Stimulated activated CD4-positive, alpha-beta T cell treated with anti-CD3 and anti-CD28 coated beads, Interleukin-1b, Interleukin-23, amount 100 ng/mL, for 4 hours (primary cell): ENCODE data around the gene PPP1R12B.

ENCODE experiments used
- DNase-seq, 2 donors: peaks; one replicate each; pipeline ENCODE4 v3.0.0-alpha.2; 2020; ENCODE audit warnings: low read depth in 2 of 2

PPP1R12B gene, protein sequence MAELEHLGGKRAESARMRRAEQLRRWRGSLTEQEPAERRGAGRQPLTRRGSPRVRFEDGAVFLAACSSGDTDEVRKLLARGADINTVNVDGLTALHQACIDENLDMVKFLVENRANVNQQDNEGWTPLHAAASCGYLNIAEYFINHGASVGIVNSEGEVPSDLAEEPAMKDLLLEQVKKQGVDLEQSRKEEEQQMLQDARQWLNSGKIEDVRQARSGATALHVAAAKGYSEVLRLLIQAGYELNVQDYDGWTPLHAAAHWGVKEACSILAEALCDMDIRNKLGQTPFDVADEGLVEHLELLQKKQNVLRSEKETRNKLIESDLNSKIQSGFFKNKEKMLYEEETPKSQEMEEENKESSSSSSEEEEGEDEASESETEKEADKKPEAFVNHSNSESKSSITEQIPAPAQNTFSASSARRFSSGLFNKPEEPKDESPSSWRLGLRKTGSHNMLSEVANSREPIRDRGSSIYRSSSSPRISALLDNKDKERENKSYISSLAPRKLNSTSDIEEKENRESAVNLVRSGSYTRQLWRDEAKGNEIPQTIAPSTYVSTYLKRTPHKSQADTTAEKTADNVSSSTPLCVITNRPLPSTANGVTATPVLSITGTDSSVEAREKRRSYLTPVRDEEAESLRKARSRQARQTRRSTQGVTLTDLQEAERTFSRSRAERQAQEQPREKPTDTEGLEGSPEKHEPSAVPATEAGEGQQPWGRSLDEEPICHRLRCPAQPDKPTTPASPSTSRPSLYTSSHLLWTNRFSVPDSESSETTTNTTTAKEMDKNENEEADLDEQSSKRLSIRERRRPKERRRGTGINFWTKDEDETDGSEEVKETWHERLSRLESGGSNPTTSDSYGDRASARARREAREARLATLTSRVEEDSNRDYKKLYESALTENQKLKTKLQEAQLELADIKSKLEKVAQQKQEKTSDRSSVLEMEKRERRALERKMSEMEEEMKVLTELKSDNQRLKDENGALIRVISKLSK

DNA sequence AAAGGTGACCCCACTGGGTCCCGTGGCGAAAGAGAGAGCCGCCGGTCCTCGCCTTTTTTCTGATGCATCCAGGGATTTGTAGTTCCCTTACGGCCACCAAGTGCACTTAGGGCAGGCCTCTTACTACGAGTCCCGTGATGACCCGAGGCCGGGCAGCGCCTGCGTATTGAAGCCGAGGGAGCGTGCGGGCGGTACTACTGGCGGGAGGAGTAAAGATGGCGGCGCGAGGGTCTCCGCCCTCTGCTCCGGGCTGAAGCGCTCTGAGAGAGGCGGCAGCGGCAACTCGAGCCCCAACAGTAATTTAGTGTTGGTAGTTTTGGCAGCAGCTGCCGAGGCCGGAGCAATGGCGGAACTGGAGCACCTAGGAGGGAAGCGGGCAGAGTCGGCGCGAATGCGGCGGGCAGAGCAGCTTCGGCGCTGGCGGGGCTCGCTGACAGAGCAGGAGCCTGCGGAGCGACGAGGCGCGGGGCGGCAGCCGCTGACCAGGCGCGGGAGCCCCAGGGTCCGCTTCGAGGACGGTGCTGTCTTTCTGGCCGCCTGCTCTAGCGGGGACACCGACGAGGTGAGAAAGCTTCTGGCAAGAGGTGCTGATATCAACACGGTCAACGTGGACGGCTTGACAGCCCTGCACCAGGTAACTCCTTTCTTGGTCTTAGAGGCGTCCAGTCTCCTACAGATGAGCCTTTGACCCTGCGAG lies at the start of gene PPP1R12B:
TSS of gene PPP1R12B (plus strand) at position 191 of the 697 bp plus-strand sequence. CDS start at position 344, 153 bp downstream.
- DNase-seq: peak; percentile 88

DNA sequence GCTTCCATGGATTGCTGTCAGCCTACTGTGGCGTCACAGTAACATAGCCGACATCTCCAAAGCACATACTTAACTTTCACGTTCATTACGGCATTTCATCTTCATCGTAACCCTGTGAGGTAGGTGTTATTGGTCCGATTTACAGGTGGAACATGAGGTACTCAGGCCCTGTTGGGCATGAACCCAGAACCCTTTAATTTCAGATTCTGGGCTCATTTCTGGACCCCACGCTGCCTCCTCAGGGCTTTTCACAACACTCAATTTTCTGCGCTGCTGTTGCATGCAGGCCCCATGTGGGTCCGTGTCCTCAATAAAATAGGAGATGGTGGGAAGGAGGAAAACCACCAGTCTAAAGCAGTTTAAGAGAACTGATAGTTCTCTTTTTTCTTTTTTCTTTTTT lies 46.3 kb upstream of the PPP1R12B start:
- no peak for DNase-seq

DNA sequence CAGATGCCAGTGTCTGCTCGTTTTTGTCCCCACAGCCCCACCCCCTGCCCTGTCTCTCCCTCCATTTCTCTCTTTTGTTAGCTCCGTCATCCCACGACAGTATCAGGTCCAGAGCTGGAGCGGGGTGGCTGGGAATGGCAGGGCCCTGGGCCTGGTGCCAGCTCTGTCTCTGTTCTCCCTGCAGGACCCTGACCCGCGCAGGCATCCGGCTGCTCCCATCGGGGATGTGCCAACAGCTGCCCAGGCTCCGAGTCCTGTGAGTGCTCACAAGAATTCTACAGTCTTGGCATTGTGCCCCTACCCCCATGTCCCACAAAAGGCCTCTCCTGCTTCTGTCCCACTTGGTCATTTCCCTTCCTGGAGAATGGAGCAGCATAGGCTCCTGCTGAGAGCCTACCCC lies 44.1 kb upstream of the PPP1R12B start:
- DNase-seq: no peak

DNA sequence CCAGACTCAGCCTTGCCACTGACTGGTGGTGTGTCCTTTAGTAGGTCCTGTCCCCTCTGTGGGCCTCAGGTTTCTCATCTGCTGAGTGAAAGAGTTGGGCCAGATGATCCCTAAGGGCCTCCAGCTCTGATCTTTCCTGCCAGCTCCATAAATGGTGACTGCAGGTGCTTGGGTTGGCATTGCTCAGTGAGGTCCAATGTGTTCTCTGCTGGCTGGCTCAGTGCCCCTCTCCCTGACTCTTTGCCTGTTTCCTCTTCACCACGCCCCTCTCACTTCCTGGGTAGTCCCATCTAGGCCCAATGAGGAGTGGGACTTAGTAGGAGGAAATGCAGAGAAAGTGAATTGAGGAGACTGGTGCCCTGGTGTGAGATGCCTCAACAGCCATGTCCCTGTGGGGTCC lies 43.3 kb upstream of the PPP1R12B start:
- DNase-seq: no peak

DNA sequence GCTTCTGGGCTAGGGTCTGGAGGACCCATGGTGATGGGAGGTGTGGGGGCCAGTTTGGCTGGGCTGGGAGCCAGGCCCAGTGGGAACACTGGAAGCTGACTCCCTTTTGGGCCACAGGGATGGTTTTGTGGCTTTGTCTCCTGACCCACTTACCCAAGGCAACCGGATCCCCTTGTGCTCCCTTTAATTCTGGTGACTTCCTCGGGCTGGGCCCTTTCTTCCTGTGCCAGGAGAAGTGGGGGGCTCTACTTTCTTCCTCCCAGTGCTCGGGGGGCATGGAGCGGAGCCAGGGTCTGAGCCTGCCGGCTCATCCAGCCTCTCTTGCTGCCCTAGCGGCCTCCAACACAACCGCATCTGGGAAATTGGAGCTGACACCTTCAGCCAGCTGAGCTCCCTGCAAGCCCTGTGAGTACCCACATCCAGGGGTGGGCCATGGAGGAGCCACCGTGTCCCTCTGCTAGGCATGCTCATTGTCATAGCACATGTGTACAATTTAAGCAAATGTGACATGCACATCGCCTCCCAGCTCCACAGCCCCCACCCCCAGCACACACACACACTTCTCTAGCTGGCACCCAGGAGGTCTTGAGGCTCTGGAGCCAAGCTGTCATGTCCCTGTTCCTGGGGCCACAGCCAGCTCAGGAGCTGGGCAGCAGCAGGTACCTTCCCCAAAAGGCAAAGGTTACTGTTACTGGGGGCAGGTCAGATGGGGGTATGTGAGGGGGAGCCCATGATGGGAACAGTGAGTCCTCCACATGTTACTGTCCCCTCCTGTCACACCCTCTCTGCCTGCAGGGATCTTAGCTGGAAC lies 41.8 kb upstream of the PPP1R12B start:
- no peak for DNase-seq

DNA sequence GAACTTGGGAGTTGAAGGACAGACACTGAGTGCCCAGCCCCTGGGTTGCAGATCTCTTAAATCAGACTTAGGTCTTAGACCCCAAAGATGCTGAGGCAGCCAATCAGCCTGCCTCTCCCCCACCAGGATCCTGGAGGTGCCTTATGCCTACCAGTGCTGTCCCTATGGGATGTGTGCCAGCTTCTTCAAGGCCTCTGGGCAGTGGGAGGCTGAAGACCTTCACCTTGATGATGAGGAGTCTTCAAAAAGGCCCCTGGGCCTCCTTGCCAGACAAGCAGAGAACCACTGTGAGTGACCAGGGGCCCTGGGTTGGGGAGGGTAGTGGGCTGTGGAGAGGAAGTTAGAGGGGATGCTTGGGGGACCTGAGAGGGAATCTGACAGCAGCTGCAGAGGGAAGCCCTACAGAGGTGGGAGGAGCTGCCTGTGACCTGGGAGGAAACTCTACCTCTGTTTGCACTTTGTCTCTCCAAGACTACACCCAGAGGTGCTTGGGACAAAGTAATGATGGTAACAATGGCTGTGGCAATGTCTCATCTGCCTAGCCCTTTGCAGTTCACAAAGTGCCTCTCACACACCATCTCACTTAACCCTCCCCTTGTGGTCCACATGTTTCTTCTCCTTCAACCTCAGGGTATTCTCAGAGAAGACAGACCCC lies 38.3 kb upstream of the PPP1R12B start:
- no peak for DNase-seq

DNA sequence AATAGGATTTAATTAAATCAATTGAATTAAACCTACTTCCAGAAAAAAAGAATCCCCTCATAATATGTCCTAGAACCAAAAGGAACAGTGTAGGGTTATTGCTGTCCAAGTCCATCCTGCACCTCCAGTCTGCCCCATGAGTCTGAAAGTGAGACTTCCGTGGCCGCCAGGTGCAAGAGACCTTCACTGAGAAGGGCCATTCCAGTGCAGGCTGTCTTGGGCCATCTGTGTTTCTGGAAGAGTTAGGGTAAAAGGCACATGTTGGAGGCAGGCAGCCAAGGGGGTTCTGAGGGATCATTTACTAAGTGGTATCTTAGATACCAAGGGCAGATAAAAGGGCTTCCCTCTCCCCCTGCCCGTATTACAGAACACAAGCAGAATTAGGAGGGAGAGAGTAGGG lies 37.8 kb upstream of the PPP1R12B start:
- DNase-seq: no peak

DNA sequence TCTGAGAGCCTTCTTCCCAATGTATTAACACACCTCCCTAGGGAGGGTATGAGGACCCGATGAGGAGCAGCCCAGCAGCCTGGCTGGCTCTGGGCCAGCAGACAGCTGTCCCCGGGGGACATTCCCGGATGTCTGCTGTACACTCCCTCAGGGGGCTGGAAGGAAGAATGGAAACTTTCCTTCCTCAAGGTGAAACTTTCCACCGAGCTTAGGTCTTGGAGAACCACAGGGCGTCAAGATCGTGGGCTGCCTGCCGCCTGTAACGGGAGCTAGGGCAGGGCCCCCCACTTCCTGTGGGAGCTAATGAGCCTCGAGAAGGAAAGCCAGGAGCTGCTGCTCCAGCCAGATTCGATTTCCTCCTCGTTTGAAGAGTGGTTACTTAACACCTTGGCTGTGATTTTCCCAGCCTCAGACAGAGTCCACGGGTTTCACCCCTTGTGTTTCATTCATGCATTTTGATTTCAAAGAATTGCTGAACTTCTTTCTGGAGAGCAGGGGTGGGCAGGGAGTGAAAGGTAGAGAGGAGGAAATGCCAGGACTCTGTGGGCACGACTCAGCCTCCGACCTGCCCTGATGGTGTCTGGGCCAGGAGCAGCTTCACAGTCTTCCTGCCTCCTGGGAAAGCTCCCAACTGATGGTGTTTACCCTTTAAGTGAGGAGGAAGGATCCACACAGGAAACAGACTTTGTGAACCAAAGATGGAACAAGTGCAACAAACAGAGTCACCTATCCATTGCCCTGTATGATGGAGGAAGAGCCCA lies 36.4 kb upstream of the PPP1R12B start:
- DNase-seq: no peak

DNA sequence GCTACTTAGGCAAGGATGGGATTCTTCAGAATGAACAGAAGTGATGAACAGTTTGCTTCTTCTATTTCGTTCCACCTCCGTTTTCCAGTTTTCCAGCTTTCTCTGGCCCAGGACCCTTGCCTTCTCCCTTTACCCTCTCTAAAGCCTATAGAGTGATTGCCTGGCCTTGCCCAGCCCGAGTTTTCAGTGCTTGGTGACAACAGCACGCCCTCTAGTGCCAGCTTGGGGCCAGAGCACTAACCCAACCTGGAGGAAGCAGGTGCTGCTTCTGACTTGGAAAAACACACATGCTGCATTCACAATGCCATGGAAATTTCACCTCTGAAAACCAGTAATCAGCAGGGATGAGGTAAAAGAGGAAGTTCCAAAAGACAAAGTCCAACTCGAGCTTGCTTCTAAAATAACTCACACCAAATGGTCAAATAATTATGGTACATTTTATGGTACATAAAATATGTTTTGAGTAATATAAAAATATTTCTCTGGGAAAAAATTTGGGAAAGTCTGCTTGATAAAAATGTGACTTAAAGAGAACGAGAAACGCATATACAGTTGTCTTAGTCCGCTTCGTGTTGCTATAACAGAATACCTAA lies 32.8 kb upstream of the PPP1R12B start:
- peak; percentile 62 to 63 for DNase-seq

DNA sequence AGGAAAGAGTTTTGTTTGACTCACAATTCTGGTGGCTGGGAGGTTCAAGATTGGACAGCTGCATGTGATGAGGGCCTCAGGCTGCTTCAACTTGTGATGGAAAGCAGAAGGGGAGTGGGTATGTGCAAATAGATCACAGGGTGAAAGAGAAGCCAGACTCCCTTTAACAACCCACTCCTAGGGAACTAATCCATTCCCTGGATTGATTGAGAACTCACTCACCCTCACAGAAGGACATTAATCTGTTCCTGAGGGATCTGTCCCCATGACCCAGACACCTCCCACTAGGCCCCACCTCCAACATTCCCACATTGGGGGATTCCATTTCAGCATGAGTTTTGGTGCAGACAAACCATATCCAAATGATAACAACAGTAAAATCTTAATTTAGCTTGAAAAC lies 32.3 kb upstream of the PPP1R12B start:
- no peak for DNase-seq

DNA sequence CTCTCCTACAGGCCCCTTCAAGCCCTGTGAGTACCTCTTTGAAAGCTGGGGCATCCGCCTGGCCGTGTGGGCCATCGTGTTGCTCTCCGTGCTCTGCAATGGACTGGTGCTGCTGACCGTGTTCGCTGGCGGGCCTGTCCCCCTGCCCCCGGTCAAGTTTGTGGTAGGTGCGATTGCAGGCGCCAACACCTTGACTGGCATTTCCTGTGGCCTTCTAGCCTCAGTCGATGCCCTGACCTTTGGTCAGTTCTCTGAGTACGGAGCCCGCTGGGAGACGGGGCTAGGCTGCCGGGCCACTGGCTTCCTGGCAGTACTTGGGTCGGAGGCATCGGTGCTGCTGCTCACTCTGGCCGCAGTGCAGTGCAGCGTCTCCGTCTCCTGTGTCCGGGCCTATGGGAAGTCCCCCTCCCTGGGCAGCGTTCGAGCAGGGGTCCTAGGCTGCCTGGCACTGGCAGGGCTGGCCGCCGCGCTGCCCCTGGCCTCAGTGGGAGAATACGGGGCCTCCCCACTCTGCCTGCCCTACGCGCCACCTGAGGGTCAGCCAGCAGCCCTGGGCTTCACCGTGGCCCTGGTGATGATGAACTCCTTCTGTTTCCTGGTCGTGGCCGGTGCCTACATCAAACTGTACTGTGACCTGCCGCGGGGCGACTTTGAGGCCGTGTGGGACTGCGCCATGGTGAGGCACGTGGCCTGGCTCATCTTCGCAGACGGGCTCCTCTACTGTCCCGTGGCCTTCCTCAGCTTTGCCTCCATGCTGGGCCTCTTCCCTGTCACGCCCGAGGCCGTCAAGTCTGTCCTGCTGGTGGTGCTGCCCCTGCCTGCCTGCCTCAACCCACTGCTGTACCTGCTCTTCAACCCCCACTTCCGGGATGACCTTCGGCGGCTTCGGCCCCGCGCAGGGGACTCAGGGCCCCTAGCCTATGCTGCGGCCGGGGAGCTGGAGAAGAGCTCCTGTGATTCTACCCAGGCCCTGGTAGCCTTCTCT lies 30.3 kb upstream of the PPP1R12B start:
- DNase-seq: no peak

DNA sequence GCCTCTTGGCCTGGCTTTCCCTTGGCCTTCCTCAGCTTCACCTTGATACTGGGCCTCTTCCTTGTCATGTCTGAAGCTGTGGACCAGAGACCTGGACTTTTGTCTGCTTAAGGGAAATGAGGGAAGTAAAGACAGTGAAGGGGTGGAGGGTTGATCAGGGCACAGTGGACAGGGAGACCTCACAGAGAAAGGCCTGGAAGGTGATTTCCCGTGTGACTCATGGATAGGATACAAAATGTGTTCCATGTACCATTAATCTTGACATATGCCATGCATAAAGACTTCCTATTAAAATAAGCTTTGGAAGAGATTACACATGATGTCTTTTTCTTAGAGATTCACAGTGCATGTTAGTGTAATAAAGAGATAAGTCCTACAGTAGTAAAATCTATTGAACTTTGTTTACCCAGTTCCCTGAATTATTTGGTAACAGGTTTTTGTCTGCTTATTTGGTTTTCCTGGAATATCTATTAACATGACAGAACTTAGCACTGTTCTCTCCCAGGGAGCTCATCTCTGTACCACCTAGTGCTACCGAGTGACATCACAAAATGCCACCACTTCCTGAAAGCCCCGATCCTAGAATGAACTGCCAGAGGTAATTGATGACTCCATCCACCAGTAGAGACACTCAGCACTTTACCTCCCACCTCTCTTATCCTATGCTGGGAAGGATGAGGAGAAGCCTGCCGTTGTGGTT lies 29.0 kb upstream of the PPP1R12B start:
- DNase-seq: no peak

DNA sequence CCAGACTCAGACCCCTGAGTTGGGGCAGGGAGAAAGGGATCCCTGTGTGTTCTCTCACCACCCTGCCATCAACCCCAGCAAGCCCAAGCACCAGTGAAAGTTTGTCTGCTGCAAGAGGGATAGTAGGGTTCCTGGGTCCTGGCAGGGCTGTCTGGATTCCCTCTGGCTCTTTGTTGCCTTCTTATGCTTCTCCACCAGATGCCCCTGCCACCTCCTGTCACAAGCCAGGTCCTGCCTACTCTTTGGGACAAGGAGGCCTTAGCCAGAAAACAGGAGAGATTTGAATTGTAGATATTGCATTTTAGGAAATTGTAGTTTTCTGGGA lies 28.5 kb upstream of the PPP1R12B start:
- no peak for DNase-seq

DNA sequence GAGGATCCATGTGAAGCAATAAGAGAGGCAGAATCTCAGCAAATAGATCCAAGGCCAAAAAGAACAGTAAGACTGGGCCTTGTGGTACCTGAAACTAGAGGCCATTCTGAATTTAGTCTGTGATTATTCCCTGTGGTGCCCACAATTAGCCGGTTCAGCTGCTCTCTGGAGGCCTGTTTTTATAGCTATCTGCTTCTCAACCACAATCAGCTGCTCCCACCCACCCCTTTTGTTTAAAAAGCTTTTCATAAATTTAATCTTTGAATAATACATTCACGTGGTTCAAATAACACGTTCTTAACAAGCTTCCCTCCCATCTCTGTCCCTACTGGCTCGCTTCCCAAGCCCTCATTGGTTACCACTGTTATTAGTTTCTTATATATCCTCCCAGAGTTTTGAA lies 24.8 kb upstream of the PPP1R12B start:
- DNase-seq: no peak

DNA sequence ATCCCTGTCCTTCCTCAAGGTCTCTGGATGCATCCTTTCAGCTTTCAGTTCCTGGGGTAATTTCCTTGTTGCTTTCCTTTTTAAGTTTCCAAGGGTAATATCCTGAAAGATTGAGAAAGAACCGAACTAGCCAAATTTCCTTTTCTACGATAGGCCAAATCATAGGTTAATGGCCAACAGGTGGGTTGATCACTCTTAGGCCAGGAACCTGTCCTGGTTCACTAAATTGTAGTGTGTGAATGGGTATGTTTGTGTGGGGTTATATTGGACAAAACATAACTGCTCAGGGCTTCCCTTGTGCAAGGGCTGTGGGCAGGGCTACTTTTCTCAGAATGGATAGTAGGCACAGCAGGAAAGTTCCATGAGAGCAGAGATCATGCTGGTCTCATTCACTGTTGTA lies 23.9 kb upstream of the PPP1R12B start:
- no peak for DNase-seq

DNA sequence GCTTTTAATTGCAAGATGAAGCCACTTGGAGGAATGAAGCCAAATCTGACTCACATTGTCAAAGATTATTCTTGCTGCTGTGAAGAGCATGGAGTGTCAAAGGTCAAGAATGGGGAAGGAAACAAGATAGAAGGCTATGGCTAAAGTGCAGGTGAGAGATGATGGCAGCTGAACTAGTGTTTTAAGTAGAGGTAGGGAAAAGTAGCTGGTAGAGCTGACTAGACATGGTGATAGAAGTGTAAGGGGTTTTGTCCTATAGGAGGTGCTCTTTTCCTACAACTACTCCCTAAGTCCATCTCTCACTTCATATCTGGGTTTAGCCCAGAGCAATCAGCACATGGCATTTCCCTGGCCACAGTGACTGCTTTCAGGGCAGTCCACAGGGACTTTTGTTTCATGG lies 18.6 kb upstream of the PPP1R12B start:
- no peak for DNase-seq

DNA sequence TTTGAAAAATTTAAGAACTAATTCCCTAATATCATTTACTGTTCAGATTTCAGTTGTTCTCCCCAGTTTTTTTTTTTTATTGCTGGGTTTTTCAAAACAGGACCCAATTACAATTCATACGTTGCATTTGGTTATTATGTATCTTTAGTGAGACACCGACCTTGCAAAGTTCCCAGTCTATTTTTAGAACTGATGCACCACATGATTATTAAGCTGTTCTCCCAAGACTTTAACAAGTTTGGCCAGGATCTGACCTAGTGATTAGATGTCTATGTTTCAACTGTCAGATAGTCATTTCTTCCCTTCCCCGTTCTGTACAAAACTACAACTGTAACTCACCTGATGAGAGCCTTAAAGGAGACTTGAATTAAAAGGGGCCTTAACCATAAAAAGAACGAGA lies 14.6 kb upstream of the PPP1R12B start:
- no peak for DNase-seq
